Cardiac muscle cell (in vitro differentiated cells and primary cell): ENCODE measurements around the gene THUMPD1. TPM values are rescaled to one million over a fixed set of nuclear protein-coding genes. Genes with fewer than 3 reads are reported as not detected.

Experiments used
- DNase-seq, 2 donors: peaks; one replicate each; pipeline versions ENCODE4 v3.0.0 to v3.0.0-alpha.2; 2010 to 2017; ENCODE audit warnings: low read depth in 1 of 2, low spot score in 1 of 2
- H3K27ac ChIP-seq: fragments of 200-600 bp; sonication (generic); 2 replicates; pipeline ENCODE4 v1.5.1; 2016
- H3K27me3 ChIP-seq: fragments of 200-600 bp; sonication (generic); 2 replicates; pipeline ENCODE4 v1.6.0; 2016; ENCODE audit warnings: control low read depth
- H3K36me3 ChIP-seq: fragments of 200-600 bp; sonication (generic); 2 replicates; pipeline ENCODE4 v1.5.1; 2016; ENCODE audit warnings: control low read depth
- H3K4me1 ChIP-seq: fragments of 200-600 bp; sonication (generic); 2 replicates; pipeline ENCODE4 v1.8.1; 2017; ENCODE audit warnings: low read depth, mild to moderate bottlenecking, mixed run types
- H3K4me3 ChIP-seq: fragments of 200-600 bp; sonication (generic); 2 replicates; pipeline ENCODE4 v1.5.1; 2016; ENCODE audit warnings: mild to moderate bottlenecking
- H3K9me3 ChIP-seq: fragments of 200-600 bp; sonication (generic); 2 replicates; pipeline ENCODE4 v1.5.1; 2017; ENCODE audit warnings: low read depth, mild to moderate bottlenecking, control low read depth
- polyA plus RNA-seq: library from polyadenylated mRNA; unstranded; fragments of >200 nt; fragmentation: Nextera tagmentation; extraction: Ambion mirVana; gene quantifications from 2 replicates; pipeline ENCODE4 v1.2.1, GENCODE V29; 2016
- total RNA-seq: library from RNA; depleted of rRNA; stranded (reverse); fragments of >200 nt; gene quantifications from 2 replicates; pipeline ENCODE4 v1.2.3, GENCODE V29; 2016
- TF ChIP-seq, protein P1 (sequence below): IDR thresholded peaks from 2 replicates; pipeline ENCODE4 v1.5.1; 2012; ENCODE audit warnings: low read depth, mild to moderate bottlenecking, low read length

The THUMPD1 gene, protein sequence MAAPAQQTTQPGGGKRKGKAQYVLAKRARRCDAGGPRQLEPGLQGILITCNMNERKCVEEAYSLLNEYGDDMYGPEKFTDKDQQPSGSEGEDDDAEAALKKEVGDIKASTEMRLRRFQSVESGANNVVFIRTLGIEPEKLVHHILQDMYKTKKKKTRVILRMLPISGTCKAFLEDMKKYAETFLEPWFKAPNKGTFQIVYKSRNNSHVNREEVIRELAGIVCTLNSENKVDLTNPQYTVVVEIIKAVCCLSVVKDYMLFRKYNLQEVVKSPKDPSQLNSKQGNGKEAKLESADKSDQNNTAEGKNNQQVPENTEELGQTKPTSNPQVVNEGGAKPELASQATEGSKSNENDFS
- total RNA-seq (83.3 and 85.9 TPM in 2 replicates), polyA plus RNA-seq (21.8 and 22.8 TPM in 2 replicates)

DNA sequence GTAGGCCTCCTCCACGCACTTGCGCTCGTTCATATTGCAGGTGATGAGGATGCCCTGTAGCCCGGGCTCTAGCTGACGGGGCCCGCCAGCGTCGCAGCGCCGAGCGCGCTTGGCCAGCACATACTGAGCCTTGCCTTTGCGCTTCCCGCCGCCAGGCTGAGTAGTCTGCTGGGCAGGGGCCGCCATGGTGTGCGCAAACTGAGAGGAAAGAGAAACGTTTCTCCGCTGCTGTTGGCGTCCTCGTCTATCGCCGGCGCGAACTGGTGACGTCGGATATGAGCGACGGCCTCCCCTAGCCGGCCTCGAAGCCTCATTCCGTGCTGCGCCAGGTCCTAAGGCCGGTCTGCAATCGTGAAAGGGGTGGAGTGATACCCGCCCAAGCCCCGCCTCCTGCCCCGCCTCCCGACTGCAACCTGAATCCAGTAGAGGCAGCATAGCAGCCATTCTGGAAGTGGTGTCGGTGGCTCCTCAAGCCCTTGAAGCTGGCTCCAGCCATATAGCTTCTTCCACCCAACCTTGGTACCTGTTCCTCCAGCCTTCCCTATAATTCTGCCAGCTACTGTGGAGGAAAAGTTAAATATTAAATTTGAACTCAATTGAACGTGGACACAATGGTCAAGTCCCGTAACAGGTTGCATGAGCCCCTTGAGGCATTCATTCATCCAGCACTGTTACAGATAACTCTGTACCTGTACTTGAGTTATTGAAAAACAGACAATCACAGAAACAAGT lies at the start of gene THUMPD1:
THUMPD1 (minus strand) TSS at position 265 of the 732 bp plus-strand sequence; CDS start at position 186, 79 bp downstream.
- H3K27ac ChIP-seq, result peak within 1 kb of the TSS; percentile 82
- no peaks in the 10 kb centered on the region for H3K9me3 ChIP-seq
- TF ChIP-seq, protein P1, sequence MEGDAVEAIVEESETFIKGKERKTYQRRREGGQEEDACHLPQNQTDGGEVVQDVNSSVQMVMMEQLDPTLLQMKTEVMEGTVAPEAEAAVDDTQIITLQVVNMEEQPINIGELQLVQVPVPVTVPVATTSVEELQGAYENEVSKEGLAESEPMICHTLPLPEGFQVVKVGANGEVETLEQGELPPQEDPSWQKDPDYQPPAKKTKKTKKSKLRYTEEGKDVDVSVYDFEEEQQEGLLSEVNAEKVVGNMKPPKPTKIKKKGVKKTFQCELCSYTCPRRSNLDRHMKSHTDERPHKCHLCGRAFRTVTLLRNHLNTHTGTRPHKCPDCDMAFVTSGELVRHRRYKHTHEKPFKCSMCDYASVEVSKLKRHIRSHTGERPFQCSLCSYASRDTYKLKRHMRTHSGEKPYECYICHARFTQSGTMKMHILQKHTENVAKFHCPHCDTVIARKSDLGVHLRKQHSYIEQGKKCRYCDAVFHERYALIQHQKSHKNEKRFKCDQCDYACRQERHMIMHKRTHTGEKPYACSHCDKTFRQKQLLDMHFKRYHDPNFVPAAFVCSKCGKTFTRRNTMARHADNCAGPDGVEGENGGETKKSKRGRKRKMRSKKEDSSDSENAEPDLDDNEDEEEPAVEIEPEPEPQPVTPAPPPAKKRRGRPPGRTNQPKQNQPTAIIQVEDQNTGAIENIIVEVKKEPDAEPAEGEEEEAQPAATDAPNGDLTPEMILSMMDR, result no peak
- peaks cover 9% of the 10 kb centered on the region for H3K4me1 ChIP-seq
- H3K36me3 ChIP-seq, result peaks cover 22% of the 10 kb centered on the region
- peak; percentile 95 to 97 for DNase-seq
- no peaks in the 10 kb centered on the region for H3K27me3 ChIP-seq
- H3K4me3 ChIP-seq, result peak within 1 kb of the TSS; percentile 58

DNA sequence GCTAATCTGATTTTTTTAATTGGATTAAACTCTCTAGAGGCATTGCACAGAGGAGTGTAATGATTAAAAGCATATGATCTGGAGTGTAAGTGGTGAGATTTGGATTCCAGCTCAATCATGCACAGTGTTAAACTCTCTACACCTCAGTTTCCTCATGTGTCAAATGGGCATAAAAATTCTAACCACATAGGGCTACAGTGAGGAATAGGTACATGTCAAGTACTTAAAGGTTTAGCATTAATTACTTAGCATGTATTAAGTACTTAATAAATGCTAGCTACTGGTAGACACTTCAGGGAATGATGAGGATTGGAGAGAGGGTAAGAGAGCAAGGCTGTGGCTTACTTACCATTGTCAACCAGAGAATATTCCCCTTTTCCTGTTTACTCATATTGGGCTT lies 47.5 kb upstream of the THUMPD1 start:
- no peaks in the 10 kb centered on the region for H3K9me3 ChIP-seq

DNA sequence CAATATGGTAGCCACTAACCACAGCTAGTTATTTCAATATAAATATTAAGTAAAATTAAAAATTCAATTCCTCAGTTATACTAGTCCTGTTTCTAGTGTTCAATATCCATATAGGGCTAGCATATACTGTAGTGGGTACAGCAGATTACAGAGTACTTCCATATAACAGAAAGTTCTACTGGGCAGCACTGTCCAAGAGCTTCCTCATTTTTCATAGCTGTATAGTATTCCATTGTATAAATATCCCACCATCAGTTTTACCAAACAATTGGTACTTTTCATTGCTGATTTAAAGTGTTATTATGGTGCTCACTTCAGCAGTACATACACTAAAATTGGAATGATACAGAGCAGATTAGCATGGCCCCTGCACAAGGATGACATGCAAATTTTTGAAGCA lies 42.6 kb upstream of the THUMPD1 start:
- H3K9me3 ChIP-seq, result no peaks in the 10 kb centered on the region
- no peak overlapping the region for H3K4me3 ChIP-seq

More for the DNA sequence above, 47.5 kb upstream of the THUMPD1 start:
- no peak overlapping the region for H3K27ac ChIP-seq
- H3K4me1 ChIP-seq, result no peaks in the 10 kb centered on the region
- H3K27me3 ChIP-seq, result no peaks in the 10 kb centered on the region
- TF ChIP-seq, protein P1, result no peak
- no peaks in the 10 kb centered on the region for H3K36me3 ChIP-seq
- H3K4me3 ChIP-seq, result no peak overlapping the region
- DNase-seq, result no peak

DNA sequence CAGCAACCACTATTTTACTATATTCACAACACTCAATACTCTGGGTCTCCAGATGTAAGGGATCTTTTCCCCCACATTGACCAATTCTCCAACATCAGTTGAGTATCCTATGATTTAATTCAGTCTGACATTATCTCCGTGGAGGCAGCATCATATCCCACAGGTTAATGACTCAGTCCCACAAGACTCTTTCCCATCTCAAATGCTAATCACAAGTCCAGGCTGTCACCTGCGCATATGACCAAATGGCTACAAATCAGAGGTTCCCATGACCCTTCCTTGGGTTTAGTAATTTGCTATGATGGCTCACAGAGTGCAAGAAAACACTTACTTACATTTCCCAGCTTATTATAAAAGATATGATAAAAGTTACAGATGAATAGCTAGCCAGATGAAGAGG lies 40.9 kb upstream of the THUMPD1 start:
- no peak overlapping the region for H3K4me3 ChIP-seq
- no peaks in the 10 kb centered on the region for H3K27me3 ChIP-seq
- DNase-seq, result no peak
- TF ChIP-seq, protein P1, result no peak
- no peaks in the 10 kb centered on the region for H3K4me1 ChIP-seq
- H3K27ac ChIP-seq, result no peak overlapping the region
- no peaks in the 10 kb centered on the region for H3K36me3 ChIP-seq
- H3K9me3 ChIP-seq, result no peaks in the 10 kb centered on the region

More for the DNA sequence above, 42.6 kb upstream of the THUMPD1 start:
- no peak for DNase-seq
- H3K36me3 ChIP-seq, result no peaks in the 10 kb centered on the region
- H3K4me1 ChIP-seq, result no peaks in the 10 kb centered on the region
- H3K27ac ChIP-seq, result no peak overlapping the region
- TF ChIP-seq, protein P1, result no peak
- H3K27me3 ChIP-seq, result no peaks in the 10 kb centered on the region

DNA sequence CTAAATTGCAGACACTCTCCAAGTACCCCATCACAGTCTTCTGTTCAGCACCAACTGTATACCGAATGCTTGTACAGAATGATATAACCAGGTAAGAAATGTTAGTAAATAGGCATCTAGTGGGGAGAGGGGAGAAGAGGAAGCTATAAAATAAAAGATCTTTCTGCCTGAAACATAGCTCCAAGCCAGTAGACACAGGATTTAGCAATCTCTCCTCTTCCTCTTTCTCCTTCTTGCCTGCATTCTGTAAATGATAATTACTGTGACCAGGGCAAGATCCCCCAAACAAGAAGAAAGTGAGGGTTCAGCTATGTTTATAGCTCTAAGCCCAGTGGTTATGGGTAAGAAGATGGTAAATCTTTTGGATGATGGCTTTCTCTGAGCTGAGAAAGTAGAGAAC lies 40.1 kb upstream of the THUMPD1 start:
- TF ChIP-seq, protein P1, result no peak
- no peak for DNase-seq
- Histone ChIP-seq H3K4me1 (no peaks in the 10 kb centered on the region), H3K36me3 (no peaks in the 10 kb centered on the region), H3K27me3 (no peaks in the 10 kb centered on the region), H3K27ac (no peak overlapping the region), H3K4me3 (no peak overlapping the region), H3K9me3 (no peaks in the 10 kb centered on the region)
